Measurements from ENCODE around the gene FNDC3B. TPM values are rescaled to one million over a fixed set of nuclear protein-coding genes. Genes with fewer than 3 reads are reported as not detected.

Gene FNDC3B
- total RNA-seq, 1 donor from 2014 or later, result 153 TPM

DNA sequence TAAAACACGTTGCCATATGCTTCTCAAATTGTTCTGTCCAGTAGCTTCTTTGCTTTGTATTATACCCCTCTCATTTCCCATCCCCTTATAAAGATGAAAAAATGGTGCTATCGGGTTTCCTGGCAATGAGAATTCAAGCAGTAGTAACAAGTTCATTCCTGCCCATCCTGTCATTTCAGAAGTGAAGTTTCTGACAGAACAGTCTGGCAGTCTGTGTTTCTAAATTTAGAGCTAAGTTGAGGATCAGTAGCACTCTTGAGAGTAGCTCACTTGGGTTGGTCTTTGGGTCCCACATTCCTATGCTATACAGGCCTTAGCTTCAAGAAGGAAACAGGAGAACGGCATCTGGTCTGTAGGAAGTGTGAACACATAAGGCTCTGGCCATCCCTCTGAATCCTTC, 274.3 kb downstream of the FNDC3B start:
- Histone ChIP-seq H3K27ac (no peak overlapping the region), H3K27me3 (ENCODE audit: low read depth) (no peaks in the 10 kb centered on the region), H3K4me1 (peaks cover 41% of the 10 kb centered on the region), H3K4me3 (no peak overlapping the region), H3K9me3 (no peaks in the 10 kb centered on the region), H3K36me3 (peaks cover 44% of the 10 kb centered on the region)
- DNase-seq, result no peak
- intact Hi-C loops (cut with DNase I), result no loop called here
- TF ChIP-seq, protein P1, sequence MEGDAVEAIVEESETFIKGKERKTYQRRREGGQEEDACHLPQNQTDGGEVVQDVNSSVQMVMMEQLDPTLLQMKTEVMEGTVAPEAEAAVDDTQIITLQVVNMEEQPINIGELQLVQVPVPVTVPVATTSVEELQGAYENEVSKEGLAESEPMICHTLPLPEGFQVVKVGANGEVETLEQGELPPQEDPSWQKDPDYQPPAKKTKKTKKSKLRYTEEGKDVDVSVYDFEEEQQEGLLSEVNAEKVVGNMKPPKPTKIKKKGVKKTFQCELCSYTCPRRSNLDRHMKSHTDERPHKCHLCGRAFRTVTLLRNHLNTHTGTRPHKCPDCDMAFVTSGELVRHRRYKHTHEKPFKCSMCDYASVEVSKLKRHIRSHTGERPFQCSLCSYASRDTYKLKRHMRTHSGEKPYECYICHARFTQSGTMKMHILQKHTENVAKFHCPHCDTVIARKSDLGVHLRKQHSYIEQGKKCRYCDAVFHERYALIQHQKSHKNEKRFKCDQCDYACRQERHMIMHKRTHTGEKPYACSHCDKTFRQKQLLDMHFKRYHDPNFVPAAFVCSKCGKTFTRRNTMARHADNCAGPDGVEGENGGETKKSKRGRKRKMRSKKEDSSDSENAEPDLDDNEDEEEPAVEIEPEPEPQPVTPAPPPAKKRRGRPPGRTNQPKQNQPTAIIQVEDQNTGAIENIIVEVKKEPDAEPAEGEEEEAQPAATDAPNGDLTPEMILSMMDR (IDR thresholded peaks at IDR 0.05), result no peak
- ATAC-seq, result peak in 1 of 2 donors; percentile 19

DNA sequence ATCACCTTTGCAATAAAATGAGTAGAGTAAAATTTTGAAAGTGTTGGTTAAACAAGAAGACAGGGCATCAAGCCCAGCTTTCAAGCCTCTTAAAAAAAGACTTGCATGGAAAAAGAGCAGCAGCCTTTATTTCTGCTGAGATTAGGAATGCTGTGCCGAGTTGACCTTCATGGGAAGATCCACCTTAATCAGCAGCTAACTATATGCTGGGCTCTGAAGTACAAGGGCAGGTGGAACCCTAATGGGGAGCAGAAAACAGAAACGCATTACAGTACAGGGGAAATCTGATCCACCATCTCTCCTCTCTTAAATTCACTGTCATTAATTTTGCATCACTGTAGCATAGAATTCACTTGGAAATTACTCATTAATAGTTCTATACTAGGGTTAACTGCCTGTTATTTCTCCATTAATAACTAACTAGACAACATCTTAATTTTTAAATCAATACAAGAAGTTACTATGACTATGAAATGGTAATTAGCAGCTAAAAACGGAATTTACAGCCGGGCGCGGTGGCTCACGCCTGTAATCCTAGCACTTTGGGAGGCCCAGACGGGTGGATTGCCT, 275.3 kb downstream of the FNDC3B start:
- no peak for ATAC-seq
- Histone ChIP-seq H3K9me3 (no peaks in the 10 kb centered on the region), H3K36me3 (peaks cover 36% of the 10 kb centered on the region), H3K4me1 (peaks cover 50% of the 10 kb centered on the region), H3K27ac (peak overlapping the region; percentile 42), H3K4me3 (no peak overlapping the region), H3K27me3 (ENCODE audit: low read depth) (no peaks in the 10 kb centered on the region)
- no peak for DNase-seq
- TF ChIP-seq, protein P1 (IDR thresholded peaks at IDR 0.05), result no peak
- intact Hi-C loops (cut with DNase I), result no loop called here

DNA sequence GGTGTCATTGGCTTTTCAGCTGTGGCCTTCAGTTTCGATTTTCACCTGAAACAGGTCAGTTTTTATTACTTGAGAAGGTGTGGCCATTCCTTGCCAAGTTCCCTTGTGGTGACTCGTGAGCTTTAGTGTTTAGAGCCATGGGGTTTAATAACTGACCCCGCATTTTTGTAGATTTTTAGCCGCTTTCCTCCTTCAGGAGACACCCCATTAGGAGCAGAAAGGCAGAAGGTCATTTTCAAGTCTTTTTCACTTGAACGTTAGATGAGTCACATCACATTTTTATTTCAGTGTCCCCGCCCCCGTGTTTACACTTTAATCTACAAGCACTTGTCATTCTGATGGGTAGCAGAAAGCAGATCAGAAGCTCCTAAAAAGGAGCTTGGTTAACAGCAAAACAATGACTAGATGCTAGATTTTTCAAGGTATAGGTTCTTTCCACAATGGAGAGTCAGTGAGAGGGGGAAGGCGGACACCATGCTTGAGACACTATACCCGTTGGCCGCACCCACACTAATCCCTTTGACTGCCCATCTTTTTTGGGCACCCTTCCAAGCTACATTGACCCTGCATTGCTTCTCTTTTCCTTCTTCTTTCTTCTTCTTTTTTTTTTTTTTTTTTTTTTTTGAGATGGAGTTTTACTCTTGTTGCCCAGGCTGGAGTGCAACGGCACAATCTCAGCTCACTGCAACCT, 276.2 kb downstream of the FNDC3B start:
- intact Hi-C loops (cut with DNase I), result no loop called here
- Histone ChIP-seq H3K4me1 (peaks cover 57% of the 10 kb centered on the region), H3K9me3 (no peaks in the 10 kb centered on the region), H3K27me3 (ENCODE audit: low read depth) (no peaks in the 10 kb centered on the region), H3K36me3 (peaks cover 36% of the 10 kb centered on the region), H3K27ac (peak overlapping the region; percentile 42), H3K4me3 (no peak overlapping the region)
- DNase-seq (no peak), ATAC-seq (peak; percentile 33 to 43)
- TF ChIP-seq, protein P1 (IDR thresholded peaks at IDR 0.05), result no peak

DNA sequence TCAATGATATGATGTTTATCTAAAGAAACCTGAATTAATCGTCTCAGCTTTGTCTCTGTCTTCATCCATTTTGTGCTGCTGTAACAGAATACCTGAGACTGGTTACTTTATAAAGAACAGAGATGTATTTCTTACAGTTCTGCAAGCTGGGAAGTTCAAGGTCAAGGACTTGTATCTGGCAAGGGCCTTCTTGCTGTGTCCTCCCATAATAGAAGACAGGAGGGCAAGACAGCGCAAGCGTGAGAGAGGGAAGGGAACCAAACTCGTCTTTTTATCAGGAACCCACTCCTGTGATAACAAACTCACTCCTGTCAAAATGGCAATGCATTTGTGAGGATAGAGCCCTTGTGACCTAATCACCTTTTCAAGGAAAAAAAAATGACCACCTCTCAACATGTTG, 277.4 kb downstream of the FNDC3B start:
- TF ChIP-seq, protein P1 (IDR thresholded peaks at IDR 0.05), result no peak
- H3K4me3 ChIP-seq, result no peak overlapping the region
- H3K36me3 ChIP-seq, result peaks cover 25% of the 10 kb centered on the region
- peaks cover 64% of the 10 kb centered on the region for H3K4me1 ChIP-seq
- intact Hi-C loops (cut with DNase I), result no loop called here
- H3K27me3 ChIP-seq (ENCODE audit: low read depth), result no peaks in the 10 kb centered on the region
- DNase-seq (no peak), ATAC-seq (no peak)
- no peaks in the 10 kb centered on the region for H3K9me3 ChIP-seq
- H3K27ac ChIP-seq, result no peak overlapping the region

DNA sequence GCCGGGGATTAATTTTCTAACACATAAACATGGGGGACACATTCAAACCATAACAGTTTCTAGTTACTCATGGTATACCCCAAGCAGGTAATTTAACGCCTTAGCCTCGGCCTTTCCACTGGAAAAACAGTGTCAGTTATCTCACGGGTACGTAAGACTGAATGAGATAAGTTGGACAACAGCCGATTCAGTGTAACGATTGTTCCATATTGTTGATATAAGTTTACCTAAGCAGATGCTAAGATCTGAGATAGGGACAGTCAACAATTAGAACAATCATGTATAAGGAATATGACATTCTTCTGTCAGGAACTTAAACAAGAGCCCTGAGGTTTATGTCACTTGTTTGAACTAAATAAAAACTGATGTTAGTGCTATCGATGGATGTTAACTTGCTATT, 278.1 kb downstream of the FNDC3B start:
- H3K27ac ChIP-seq, result peak overlapping the region; percentile 57
- no peaks in the 10 kb centered on the region for H3K9me3 ChIP-seq
- intact Hi-C loops (cut with DNase I), result no loop called here
- TF ChIP-seq, protein P1 (IDR thresholded peaks at IDR 0.05), result no peak
- no peak for DNase-seq
- peaks cover 20% of the 10 kb centered on the region for H3K36me3 ChIP-seq
- no peaks in the 10 kb centered on the region for H3K27me3 ChIP-seq (ENCODE audit: low read depth)
- no peak for ATAC-seq
- H3K4me1 ChIP-seq, result peaks cover 64% of the 10 kb centered on the region
- no peak overlapping the region for H3K4me3 ChIP-seq
